GM20000 (cell line): ENCODE measurements around the gene NAV3.

Source experiments
- DNase-seq: peaks from one replicate; pipeline ENCODE4 v3.0.0; 2012; ENCODE audit warnings: low spot score
- TF ChIP-seq, protein P1 (sequence below): IDR thresholded peaks from 2 replicates; pipeline ENCODE4 v1.5.1; 2012; ENCODE audit warnings: mild to moderate bottlenecking, control low read depth; ENCODE audit errors: extremely low read depth, missing control alignments

NAV3 gene

DNA sequence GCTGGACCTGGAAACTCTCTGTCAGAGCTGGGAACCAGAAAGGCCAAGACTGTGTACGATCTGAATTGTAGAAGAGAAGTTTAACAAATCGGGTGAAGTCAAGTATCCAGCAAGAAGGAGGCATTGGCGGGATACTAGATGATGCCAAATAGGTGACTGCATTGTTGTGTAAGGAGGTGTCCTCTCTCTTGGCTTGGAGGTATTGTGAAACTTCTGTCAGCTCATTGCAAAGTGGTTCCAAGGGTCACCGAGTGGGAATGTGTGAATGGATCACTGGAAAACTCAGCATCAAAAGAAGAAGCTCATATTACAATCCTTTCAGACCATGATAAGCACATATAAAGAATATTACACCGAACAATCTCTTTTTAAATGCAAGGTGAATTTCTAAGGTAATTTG, 11.7 kb downstream of the NAV3 start:
- TF ChIP-seq, protein P1, sequence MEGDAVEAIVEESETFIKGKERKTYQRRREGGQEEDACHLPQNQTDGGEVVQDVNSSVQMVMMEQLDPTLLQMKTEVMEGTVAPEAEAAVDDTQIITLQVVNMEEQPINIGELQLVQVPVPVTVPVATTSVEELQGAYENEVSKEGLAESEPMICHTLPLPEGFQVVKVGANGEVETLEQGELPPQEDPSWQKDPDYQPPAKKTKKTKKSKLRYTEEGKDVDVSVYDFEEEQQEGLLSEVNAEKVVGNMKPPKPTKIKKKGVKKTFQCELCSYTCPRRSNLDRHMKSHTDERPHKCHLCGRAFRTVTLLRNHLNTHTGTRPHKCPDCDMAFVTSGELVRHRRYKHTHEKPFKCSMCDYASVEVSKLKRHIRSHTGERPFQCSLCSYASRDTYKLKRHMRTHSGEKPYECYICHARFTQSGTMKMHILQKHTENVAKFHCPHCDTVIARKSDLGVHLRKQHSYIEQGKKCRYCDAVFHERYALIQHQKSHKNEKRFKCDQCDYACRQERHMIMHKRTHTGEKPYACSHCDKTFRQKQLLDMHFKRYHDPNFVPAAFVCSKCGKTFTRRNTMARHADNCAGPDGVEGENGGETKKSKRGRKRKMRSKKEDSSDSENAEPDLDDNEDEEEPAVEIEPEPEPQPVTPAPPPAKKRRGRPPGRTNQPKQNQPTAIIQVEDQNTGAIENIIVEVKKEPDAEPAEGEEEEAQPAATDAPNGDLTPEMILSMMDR, result no peak
- DNase-seq, result no peak

DNA sequence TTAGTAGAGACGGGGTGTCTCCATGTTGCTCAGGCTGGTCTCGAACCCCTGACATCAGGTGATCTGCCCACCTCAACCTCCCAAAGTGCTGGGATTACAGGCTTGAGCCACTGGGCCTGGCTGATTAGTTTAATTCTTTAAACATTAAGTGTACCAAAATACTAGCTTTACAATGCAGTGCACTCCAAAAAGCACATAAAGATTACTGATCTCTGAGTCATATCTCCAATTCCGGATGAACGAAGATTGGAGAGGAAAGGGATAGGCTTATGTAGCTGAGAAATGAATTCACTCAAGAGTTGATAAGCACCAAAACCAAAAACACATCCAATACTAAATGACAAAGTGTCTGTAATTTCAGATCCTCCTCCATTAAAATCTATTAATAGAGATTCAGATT, 15.1 kb downstream of the NAV3 start:
- TF ChIP-seq, protein P1, result no peak
- DNase-seq, result no peak

DNA sequence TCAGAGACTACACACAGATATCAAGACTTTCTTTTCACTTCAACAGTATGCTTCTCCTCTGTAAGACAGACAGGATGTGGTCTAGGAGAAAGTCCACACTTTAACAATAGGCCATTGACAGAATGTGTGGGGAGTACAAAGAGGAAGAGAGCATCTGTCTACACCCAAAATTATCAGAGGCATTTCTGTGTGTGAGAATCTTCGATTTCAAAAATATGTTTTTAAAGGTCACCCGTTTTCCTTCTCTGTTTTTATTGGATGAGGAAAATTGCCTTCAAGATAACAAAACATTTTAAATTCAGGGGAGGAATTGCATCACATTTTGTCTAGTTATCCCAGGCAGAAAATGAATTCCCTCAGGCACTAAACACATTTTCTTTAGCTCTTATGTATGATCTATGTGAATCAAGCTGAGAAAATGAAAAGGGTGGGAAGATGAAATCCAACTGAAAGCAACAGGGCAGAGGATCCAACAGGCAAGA, 16.4 kb downstream of the NAV3 start:
- TF ChIP-seq, protein P1, result no peak
- peak; percentile 67 for DNase-seq

DNA sequence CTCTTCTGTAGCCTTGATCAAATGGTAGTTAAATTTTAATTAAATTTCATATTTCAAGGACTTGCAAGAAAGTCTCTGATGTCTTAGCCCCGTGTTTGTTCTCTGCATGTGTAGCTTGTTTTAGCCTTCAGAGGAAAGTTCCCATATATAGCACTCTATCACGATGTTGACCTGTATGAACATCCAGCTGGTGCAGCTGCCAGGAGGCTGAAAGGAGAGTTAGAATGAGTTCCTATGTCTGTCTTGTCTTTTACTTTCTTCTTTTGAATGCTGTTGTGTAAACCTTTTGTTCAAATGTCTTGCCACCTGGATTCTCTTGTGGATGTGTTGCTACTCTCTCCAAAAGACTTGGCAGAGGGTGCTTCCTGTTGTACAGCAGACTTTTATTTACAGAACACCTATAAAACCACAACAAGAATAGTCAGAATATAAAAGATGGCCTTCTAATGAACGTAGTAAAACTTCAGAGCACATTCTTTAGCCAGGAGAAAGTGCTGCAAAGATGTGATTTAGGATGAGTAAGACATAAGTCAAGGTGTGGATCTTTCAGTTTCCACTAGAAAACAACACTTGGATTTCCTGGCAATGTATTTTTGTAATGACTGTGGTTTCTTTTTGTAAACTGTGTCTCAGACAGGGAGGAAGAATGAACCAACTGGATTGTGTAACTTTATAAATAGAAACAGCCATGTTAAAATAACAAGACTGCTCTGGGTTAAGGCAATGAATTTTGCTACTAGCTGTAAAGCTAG, 17.2 kb downstream of the NAV3 start:
- TF ChIP-seq, protein P1, result no peak
- DNase-seq, result no peak

DNA sequence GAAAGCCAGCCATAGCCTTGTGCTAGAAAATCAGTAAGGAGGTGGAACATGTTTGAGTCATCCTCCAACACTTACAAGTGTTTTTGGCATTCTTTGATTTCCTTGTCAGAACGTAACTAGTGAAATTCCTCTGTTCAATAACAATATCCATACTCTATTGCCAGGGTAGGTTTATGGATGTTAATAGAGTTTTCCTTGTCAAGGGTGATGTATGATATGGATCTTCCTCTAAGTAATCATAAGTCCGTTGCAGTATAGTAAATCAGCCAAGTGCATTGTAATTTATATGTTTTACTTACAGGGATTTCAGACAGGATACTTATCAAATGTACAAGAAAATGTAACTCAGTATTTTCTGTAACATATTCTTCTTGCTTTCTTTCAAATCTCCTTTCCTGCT, 19.4 kb downstream of the NAV3 start:
- TF ChIP-seq, protein P1, result no peak
- no peak for DNase-seq

DNA sequence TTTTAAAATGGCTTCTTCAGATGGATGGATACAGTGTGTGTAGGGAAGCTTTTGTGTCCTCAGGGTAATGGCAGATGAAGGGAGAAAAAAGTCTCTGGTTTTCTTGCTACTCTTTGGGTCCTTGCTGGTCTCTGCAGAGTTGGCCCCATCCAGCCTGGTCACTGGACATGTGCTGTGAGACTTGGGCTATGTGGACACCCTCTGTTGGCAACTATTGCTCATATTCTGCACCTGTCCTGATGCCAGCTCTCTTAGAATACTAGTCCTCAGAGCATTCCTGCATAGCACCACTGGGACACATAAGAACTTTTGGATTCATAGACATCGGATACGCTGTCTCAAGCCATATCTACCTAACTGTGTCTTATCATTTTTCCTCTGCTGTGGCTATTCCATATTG, 20.0 kb downstream of the NAV3 start:
- TF ChIP-seq, protein P1, result no peak
- DNase-seq, result no peak

DNA sequence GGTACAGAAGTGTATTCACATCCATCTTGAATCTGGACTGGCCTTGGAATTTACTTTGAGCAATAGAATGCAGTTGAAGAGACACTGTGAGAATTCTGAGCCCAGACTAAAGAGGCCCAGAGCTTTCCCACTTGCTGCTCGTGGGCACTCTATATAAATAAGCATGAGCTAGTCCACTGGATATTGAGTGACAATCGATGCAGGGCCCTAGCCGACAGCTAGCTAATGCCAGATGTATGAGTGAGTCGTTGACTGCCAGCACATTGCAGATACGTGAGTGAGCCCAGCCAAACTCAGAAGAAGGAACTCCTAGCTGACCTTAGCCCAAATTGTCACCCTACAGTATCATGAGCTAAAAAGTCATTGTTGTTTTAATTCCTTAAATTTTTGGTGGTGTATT, 24.9 kb downstream of the NAV3 start:
- no peak for DNase-seq
- TF ChIP-seq, protein P1, result no peak
